OCI-LY3 (cell line): ENCODE results near the gene RILPL2.

Experiments
- EZH2phosphoT487 ChIP-seq: fragments of 200-600 bp; shearing (Covaris generic); IDR thresholded peaks from 2 replicates; pipeline ENCODE4 v1.6.1; 2018; ENCODE audit warnings: antibody characterized with exemption, mixed run types, low read depth
- TF ChIP-seq, protein P1 (sequence below): fragments of 200-600, 300-600 bp; sonication (generic); IDR thresholded peaks from 2 replicates; pipeline ENCODE4 v1.5.1; 2014; ENCODE audit warnings: antibody characterized with exemption, low read length, low read depth

DNA sequence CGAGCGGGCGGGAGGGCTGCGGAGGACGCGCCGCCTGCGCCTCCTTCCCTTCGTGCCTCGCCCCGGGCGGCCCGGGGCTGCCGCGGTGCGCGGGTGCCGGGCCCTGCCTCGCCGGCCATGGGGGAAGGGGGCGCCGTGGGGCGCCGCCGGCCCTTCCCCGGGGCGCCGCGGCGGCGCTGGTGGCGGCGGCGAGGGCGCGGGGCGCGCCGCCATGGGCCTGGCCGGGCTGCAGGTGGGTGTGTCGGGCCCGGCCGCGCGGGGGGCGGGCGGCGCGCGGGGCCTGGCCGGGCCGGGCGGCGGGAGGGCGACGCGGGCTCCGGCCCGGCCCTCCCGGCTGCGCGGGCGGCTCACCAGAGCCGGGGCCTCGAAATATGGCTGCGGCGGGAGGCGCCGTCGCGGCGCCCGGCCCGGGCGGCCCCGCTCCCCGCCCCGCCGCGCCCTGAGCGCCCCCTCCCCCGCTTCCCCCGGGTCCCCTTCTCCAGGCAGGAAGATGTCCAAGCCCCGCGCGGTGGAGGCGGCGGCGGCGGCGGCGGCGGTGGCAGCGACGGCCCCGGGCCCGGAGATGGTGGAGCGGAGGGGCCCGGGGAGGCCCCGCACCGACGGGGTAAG lies 47.4 kb downstream of the RILPL2 start:
- TF ChIP-seq, protein P1, sequence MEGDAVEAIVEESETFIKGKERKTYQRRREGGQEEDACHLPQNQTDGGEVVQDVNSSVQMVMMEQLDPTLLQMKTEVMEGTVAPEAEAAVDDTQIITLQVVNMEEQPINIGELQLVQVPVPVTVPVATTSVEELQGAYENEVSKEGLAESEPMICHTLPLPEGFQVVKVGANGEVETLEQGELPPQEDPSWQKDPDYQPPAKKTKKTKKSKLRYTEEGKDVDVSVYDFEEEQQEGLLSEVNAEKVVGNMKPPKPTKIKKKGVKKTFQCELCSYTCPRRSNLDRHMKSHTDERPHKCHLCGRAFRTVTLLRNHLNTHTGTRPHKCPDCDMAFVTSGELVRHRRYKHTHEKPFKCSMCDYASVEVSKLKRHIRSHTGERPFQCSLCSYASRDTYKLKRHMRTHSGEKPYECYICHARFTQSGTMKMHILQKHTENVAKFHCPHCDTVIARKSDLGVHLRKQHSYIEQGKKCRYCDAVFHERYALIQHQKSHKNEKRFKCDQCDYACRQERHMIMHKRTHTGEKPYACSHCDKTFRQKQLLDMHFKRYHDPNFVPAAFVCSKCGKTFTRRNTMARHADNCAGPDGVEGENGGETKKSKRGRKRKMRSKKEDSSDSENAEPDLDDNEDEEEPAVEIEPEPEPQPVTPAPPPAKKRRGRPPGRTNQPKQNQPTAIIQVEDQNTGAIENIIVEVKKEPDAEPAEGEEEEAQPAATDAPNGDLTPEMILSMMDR = no peak
- TF ChIP-seq EZH2phosphoT487 = no peak
